GM12873 (cell line): ENCODE measurements around the gene SLC10A4.

Experiments used
- TF ChIP-seq, protein P1 (sequence below): IDR thresholded peaks from 2 replicates; pipeline ENCODE4 v1.5.1; 2012; ENCODE audit warnings: low read depth, mild to moderate bottlenecking, moderate library complexity, low read length, control low read depth; ENCODE audit not compliant: insufficient read depth; ENCODE audit errors: missing control alignments

Gene SLC10A4

DNA sequence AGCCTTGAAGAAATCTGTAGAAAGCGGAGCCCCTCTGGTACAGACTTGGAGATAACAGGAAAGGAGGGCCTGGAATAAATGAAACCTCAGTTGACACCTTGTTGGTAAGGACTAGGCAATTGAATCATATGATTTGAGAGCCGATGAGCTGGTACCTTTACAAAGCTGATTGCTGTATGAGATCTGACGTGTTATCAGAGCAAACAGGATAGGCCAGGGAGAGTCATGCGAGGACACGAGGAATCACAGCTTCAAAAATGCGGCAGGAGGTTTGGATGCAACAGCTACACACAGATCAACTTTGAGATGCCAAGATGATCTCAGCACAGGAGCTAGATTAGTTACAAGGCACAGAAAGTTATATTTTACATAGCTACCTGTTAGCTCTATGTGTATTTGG lies 7.4 kb upstream of the SLC10A4 start:
- TF ChIP-seq, protein P1, sequence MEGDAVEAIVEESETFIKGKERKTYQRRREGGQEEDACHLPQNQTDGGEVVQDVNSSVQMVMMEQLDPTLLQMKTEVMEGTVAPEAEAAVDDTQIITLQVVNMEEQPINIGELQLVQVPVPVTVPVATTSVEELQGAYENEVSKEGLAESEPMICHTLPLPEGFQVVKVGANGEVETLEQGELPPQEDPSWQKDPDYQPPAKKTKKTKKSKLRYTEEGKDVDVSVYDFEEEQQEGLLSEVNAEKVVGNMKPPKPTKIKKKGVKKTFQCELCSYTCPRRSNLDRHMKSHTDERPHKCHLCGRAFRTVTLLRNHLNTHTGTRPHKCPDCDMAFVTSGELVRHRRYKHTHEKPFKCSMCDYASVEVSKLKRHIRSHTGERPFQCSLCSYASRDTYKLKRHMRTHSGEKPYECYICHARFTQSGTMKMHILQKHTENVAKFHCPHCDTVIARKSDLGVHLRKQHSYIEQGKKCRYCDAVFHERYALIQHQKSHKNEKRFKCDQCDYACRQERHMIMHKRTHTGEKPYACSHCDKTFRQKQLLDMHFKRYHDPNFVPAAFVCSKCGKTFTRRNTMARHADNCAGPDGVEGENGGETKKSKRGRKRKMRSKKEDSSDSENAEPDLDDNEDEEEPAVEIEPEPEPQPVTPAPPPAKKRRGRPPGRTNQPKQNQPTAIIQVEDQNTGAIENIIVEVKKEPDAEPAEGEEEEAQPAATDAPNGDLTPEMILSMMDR = no peak

GRCh38 chr4:48478273-48478672 lies 4.9 kb upstream of the SLC10A4 start:
- TF ChIP-seq, protein P1 = no peak

DNA sequence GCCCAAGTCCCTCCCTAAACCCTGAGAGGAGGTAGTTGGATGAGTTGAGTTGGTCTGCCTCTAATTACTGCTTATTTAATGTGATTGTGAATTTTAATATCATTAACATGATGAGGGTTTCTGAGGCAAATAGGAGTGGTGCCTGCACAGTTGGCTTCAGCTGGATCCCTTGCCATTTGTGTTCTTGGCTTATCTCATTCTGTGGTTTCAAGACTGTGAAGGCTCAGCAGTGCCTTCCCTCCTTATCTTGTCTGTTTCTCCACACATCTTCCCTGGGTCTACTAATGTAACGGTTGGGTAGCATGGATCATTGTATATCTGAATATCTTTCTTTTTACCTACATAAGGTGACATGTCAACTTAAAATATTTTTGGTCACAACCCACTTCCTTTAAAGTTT lies 1.6 kb upstream of the SLC10A4 start:
- TF ChIP-seq, protein P1 = no peak

- TF ChIP-seq, protein P1 = no peak
These were observed 792 bp downstream of the SLC10A4 start for GRCh38 chr4:48483777-48484493.

- TF ChIP-seq, protein P1 = no peak
These were observed 1.5 kb downstream of the SLC10A4 start for GRCh38 chr4:48484494-48485168.

DNA sequence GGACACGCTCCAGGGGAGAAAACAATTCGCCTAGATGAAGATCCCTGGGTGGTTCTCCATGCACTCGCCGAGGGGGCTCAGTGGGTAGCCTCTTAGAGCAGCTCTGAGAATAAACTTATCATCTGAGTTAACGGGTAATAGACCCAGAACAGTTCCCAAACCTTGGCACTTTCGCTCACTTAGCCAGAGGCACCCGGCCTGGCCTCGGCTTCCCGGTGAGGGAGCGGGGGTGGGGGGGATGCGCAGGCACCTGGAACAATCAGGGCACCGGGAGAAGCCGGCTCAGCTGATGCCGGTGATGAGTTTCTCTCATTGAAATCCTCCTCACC lies 6.5 kb downstream of the SLC10A4 start:
- TF ChIP-seq, protein P1 = no peak

- TF ChIP-seq, protein P1 = no peak
These were observed 7.0 kb downstream of the SLC10A4 start, which contains the start of gene ZAR1 for GRCh38 chr4:48490012-48490679. TSS of gene ZAR1 (plus strand) at chr4:48490252. CDS start at chr4:48490292, 40 bp downstream.
